Stimulated activated CD8-positive, alpha-beta memory T cell treated with anti-CD3 and anti-CD28 coated beads, Interleukin-12 subunit alpha, Interleukin-12 subunit beta, amount 100 ng/mL, for 4 hours (primary cell): Measurements from ENCODE around the gene ZGRF1.
"Not testable (repeated sequence)": the region's sequence is repeated elsewhere in the genome, so short reads cannot be mapped to it uniquely, and the experiment has no call there.

Experiments
- DNase-seq: peaks from one replicate; pipeline ENCODE4 v3.0.0-alpha.2; 2020; ENCODE audit warnings: low read depth

The ZGRF1 gene

DNA sequence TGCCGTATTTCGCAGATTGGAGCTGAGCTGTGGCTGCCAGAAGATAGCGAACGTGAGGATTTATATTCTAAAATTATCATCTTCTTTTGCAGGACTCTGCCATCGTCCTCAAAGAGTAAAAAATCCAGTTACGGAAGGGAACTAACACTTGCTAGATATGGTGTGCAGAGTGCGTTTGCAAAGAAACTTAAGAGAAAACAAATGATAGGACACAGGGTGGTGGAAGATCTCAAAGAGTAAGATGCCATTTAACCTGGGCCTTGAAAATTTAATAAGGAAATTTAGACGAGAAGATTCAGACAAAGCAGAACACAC lies 800 bp upstream of the ZGRF1 start:
- no peak for DNase-seq

DNA sequence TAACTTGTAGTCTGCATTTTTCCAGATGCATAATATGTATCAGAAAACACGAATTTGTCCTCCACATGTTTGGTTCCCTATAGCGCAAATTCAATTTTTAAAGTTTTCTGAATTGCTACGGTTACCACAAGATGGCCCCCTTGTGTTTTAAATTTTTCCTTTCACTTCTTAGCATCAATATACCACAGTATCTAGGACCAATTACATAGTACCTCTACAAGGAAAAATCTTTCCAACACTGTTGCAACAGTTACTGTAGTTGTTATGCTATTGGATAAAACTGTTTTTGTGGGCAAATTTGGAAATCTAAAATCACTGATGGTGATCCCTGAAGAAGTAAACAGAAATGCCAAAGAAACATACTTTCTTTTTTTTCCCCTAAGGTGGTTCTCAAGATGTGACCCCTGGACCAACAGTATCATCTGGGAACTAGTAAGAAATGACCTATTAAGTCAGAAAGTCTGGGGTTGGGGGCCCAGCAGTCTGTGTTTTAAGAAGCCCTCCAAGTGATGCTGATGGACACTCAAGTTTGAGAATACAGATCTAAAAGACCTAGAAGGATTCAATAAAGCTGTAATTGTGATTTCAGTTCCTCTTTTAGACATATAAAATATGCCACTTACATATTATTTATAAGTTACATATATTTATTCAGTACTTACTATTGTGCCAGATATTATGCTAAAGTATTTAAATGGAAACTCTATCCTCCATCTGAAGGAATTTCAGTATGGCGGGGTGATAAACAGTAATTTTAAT lies 3.1 kb downstream of the ZGRF1 start:
- no peak for DNase-seq

DNA sequence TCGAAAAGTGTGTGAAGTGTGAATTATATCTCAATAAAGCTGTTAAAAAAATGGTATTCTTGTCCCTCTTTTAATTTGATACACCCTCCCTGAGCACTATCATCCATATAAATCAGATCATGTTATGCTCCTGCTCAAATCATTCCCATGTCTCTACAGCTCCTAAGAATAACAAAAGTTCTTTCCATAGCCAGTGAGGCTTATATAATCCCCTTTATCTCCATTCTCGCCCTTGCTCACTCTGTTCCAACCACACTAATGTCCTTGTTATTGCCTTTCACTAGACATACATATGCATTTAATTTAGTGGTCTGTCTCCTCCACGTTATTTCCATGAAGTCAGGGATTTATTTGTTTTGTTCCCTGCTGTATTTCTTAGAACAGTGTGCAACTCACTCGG lies 10.5 kb downstream of the ZGRF1 start:
- DNase-seq = no peak

DNA sequence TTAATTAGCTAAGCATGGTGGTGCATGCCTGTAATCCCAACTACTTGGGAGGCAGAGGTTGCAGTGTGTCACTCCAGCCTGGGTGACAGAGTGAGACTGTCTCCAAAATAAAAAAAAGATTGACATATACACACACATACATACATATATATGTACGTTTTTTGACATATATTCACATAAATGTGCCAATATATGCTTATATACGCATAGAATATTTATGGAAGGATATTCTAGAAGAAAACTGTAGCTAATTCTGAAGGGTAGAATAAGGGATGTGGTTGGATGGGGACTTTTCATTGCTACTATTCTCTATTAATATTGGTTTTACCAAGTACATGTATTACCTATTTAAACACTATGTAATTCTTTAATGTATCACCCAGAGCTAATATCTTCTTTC lies 19.7 kb downstream of the ZGRF1 start:
- DNase-seq = no peak

DNA sequence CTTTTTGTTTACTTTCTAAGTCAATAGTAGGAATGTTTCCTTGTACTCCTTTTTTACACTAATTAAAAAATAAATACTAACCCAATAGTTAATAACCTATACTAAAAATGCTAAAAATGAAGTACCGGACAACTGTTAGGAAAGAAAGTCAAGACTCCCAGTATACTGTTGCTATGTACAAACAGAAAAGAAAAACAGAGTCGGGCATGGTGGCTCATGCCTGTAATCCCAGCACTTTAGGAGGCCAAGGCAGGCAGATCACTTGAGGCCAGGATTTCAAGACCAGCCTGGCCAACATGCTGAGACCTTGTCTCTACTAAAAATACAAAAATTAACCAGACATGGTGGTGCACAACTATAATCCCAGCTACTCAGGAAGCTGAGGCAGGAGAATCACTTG lies 23.9 kb downstream of the ZGRF1 start:
- DNase-seq = not testable (repeated sequence)

DNA sequence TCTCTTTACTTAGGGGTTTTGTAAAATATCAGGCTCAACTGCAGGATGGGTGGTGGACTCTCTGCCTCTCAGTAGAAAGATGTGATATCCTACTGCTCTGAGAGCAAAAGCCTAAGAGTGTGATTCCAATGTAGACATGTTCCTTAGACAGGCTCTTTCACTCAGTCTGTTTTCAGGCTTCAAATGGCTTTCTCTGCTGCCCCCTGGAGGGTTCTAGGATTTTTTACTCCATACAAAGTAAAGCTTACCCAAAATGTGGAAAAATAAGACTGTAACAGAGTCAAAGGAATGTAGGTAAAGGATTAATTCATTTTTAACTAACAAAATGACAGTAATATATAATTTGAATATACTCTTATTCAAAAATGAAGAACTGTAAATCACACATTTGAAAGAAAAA lies 32.1 kb downstream of the ZGRF1 start:
- DNase-seq = no peak

DNA sequence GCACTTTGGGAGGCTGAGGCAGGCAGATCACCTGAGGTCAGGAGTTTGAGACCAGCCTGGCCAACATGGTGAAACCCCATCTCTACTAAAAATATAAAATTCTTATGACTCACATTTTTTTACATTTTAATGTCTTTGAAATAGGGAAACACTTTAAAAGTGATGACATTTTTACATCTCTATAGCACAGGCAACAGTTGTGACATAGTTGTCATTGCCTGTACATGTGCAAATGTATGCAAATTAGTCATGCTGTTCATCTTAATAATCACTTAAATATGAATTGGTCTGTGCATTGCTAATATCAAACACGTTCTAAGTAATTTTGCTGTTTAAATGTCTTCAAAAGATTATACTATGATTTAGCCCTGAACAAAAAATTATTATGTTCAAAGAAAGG lies 41.7 kb downstream of the ZGRF1 start:
- no peak for DNase-seq

DNA sequence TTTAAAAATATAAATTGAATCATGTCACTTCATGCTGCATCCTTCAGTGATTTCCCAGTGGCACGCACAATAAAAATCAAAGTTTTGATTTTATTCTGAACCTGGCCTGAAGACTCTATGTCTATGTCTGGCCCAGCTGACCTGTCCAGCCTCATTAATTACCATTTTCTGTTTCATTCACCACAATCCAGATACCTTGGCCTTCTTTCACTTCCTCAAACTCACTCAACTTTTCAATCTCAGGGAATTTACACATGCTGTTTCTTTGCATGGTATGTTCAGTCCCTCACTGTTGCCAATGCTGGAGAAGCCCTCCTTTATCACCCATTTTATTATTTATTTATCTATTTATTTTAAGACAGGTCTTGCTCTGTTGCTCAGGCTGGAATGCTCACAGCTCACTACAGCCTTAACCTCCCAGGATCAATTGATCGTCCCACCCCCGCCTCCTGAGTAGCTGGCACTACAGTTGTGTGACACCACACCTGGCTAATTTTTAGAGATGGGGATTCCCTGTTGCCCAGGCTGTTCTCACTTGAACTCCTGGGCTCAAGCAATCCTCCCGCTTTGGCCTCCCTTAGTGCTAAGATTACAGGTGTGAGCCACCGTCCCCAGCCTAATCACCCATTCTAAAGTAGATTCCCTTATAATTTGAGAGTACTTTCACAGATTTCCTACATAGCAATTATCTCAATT lies 43.1 kb downstream of the ZGRF1 start:
- DNase-seq = no peak

DNA sequence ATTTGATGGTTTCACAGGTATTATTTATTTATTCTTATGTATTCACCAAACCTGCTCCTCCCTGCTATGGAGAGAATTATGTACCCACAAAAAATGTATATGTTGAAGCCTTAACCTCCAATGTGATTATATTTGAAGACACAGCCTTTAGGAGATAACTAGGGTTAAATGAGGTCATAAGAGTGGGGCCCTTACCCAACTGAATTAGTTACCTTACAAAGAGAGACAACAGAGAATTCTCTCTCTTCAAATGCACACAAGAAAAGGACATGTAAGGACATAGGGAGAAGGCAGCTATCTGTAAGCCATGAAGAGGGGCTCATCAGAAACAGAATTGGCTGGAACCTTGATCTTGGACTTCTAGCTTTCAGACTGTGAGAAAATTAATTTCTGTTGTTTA lies 44.0 kb downstream of the ZGRF1 start:
- no peak for DNase-seq

DNA sequence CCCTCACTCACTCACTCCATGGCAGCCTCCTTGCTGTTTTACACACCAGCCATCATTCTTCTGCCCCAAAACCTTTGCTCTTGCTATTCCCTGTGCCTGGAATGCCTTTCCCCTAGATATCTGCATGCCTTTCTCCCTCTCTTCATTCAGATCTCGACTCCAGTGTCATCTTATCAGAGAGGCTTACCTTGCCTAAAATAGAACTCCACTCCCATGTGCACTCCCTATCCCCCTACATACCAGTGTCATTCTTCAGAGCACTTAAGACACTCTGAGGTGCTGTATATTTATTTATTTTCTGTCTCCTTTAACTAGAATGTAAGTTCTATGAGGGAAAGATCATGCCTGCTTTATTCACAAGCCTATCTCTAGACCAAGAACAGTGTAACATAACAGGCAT lies 45.1 kb downstream of the ZGRF1 start:
- no peak for DNase-seq

DNA sequence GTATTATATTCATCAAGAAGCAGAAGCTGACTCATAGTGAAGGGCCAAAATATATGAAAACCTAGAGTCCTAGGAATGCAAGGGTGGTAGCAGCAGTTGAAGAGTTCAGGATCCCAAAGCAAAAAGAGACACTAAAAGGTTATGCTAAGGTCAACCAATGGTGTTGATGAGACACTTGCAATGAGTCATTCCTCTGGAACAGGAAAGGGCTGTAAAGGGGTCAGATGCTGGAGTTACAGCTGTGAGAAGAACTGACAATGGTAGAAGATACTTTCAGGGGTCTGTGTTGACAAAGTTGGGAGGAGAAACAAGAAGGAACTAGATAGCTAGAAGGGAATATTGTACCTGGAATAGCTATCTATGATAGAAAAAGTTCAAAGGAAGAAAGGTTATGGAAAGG lies 47.5 kb downstream of the ZGRF1 start:
- no peak for DNase-seq

DNA sequence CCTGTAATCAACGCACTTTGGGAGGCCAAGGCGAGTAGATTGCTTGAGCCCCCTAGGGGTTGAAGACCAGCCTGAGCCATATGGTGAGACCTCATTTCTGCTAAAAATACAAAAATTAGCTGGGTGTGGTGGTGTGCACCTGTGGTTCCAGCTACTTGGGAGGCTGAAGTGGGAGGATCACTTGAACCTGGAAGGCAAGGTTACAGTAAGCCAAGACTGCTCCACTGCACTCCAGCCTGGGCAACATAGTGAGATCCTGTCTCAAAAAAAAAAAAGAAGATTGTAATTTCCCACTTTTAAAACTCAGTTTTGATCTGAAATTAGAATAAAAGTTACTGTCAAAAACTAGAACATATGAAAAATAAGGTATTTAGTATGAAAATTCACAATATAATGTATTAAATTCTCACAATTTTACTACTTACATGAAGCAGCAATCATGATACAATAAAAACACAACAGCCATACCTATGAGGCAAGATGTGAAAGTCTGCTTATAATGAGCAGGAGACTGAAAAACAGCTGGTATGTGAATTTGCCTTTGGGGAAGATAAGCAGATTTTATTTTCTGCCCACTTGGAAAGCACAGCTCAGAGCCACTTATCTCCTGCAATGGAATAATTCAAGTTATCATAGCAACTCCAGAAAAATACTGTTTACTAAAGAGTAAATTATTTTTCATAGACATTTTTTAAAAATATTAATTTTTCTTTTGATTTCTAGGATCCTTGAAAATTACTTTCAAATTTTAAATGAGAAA lies 50.6 kb downstream of the ZGRF1 start:
- no peak for DNase-seq

DNA sequence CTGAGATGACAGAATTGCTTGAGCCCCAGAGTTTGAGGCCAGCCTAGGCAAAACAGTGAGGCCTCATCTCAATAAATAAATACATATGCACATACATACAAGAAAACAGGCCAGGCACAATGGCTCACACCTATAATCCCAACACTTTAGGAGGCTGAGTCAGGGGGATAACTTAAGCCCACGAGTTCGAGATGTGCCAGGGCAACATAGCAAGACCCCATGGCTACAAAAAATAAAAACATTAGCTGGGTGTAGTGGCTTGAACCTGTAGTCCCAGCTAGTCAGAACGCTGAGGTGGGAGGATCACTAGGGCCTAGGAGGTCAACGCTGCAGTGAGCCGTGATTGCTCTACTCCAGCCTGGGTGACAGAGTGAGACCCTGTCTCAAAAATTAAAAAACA lies 69.2 kb downstream of the ZGRF1 start:
- DNase-seq = no peak

DNA sequence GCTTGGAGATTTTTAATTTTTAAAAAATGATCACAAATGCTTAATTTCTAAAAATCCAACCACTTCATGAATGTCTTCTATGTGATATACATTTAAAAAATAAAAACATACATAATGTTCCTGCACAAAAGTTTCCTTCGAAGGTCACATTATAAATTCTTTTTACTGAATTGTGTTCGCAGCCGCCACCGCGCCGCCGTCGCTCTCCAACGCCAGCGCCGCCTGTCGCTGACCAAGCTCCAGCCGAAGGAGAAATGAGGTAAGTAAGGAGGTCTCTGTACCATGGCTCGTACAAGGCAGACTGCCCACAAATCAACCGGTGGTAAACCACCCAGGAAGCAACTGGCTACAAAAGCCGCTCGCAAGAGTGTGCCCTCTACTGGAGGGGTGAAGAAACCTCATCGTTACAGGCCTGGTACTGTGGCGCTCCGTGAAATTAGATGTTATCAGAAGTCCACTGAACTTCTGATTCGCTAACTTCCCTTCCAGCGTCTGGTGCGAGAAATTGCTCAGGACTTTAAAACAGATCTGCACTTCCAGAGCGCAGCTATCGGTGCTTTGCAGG lies 71.9 kb downstream of the ZGRF1 start:
- no peak for DNase-seq

DNA sequence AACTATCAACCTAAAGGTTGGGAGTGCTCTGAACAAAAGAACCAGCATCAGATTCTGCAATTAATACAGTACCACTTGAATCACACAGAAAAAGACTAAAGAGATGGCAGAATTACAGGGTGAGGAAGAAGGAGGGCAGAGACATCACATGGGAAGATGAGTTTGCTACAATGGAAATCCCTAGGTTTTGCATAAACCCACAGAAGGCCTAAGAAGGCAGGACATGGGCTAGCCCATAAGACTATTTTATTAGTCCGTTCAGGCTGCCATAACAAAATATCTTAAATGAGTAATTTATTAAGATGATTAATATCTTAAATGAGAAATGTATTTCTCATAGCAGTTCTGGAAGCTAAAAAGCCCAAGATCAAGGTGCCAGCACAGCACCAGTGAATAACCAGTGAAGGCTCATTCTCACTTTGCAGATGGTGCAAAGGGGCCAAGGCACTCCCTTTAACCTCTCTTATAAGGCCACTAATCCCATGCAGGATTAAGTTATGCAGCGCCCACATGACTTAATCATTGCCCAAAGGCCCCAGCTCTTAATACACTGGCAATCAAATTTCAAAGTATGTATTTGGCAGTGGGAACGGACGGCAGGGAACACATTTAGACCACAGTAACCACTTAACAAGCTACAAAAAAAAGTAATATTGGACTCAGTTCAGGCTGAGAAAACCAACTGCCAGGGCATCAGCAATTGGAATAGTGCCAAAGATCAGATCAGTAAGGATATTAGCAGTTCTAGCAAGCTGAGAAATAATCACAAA lies 73.1 kb downstream of the ZGRF1 start:
- no peak for DNase-seq

DNA sequence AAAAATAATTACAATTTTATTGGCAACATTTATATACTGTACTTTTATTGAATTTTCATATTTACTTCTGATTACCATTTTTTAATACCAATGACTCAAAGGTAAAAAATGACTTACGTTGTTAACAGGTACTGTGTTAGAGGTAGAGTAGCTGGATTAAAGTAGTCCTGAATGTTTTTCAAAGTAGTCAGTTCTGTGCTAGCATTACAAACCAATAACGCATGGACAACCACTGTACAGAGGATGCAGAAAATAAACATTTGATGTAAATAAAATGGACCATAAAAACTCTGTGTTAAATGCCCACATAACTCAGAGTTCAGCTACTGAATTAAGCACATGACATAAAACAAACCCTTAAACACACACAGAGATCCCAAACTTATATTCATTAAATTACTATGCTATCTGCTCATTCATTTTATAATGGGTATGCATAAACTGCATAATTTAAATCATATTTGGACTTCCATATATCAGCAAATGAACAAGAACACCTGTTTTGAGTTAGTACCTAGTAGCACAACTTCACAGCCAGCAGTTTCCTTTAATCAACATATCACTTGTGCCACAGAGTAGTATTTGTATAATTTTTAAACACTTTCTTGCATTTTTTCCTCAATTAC lies 74.3 kb downstream of the ZGRF1 start:
- no peak for DNase-seq

DNA sequence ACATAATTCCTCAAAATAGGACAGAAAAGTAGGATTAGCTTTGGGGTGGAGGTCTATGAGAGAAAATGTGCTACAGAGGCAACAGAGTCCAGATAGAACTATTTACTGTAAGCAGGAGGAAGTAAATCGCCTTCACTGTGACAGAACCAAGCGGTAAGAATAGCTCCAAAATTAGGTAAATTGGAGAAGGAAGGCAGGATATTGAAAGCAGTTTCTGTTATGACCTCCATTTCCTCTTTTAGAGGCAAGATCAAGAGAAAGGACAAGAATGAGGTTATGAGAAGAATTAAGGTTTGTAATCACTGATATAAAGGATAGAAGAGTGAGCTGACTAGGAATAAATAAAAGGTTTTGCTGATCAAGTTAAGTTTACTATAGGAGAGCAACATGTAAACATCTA lies 76.6 kb downstream of the ZGRF1 start:
- no peak for DNase-seq

DNA sequence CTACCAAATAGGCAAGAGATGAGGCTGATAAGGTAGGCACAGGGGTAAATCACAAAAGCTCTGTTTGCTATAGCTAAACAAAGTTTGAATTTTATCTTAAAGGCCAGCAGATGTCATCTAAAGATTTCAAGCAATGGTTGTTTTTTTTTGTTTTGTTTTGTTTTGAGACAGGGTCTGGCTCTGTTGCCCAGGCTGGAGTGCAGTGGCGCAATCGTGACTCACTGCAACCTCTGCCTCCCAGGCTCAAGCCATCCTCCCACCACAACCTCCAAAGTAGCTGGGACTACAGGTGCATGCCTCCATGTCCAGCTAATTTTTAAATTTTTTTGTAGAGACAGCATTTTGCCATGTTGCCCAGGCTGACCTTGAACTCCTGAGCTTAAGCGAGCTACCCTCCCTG lies 77.7 kb downstream of the ZGRF1 start:
- DNase-seq = no peak

DNA sequence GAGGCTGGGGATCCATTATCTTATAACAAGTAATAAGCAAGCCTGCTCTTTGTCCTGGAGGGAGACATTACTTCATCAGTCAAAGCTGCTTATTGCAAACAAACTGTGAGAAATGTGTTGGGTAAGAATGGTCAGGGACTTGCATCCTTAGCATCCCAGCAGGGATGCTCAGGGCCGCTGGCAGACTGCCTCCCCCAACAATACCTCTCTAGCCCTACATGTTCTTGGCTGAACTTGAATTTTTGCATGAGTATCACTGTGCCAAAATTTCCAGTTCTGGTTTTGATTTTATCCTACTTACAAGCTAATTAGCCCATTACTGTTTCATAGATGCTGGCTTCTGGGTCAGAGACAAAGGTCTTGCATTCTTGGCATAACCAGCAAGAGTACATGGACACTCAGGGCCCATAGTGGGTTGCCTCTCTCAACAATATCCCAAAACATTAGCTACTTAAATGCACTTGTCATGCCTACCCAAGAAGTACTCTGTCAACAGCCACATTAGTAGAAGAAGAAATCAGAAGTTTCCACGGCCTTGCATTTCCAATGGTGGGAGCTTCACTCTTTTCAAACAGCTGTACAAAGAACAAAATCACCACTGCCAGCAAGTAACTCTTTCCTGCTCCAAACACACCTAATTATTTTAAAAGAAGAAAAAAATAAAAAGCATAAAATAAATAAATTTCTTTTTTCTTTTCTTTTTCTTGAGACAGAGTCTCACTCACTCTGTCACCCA lies 78.9 kb downstream of the ZGRF1 start:
- no peak for DNase-seq

DNA sequence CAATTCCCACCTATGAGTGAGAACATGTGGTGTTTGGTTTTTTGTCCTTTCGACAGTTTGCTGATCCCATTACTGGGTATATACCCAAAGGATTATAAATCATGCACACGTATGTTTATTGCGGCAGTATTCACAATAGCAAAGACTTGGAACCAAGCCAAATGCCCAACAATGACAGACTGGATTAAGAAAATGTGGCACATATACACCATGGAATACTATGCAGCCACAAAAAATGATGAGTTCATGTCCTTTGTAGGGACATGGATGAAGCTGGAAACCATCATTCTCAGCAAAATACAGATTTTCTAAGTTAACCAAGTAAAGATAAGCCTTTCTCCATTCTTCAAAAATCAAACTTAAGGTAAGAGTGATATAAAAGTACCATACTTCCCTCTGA lies 82.4 kb downstream of the ZGRF1 start:
- not testable (repeated sequence) for DNase-seq

DNA sequence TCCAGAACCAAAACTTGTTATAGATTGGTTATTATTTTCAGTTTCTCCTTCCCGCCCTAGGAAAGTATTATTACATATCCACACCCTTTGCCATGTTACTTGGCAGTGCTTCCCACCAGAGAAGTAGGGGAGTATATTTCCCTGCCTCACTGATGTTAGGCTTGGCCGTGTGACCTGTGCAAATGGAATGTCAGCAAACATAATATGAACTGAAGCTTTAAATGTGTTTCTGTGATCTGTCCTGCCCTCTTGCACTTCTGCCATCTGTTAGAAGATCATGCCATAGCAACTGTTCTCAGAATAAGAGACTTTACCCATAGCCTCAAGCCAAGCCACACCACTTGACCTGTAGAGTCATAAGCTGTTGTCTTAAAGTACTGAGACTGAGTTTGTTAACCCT lies 84.0 kb downstream of the ZGRF1 start:
- DNase-seq = no peak
